GM12878 (cell line): ENCODE data around the gene UBA7. TPM values are rescaled to one million over a fixed set of nuclear protein-coding genes. Genes with fewer than 3 reads are reported as not detected.

ENCODE experiments used
- ATAC-seq: fragments of 200-7000 bp; cut with Tn5 transposase; 3 replicates; pipeline ENCODE4 v1.9.1; 2020; ENCODE audit warnings: mild to moderate bottlenecking, moderate library complexity
- BruUV-seq: library from RNA; stranded (reverse); fragments of 400-500 nt; replicated peaks from 2 replicates; lab custom pipeline; 2021; lab: Mats Ljungman, UMichigan
- CTCF ChIA-PET: fragments of 300-600 bp; sonication (Branson Sonifier 250); formaldehyde crosslinking; extraction: SDS; loops from one replicate; lab custom pipeline; 2021; ENCODE audit warnings: inconsistent platforms; lab: Yijun Ruan, JAX
- POLR2A ChIA-PET: fragments of 350-600 bp; formaldehyde crosslinking; extraction: SDS; loops from one replicate; lab custom pipeline; 2021; ENCODE audit warnings: inconsistent platforms; lab: Charles Lee
- RAD21 ChIA-PET: fragments of 300-600 bp; sonication (Branson Sonifier 250); formaldehyde crosslinking; loops from one replicate; lab custom pipeline; 2023; ENCODE audit warnings: antibody characterized with exemption; ENCODE audit not compliant: unreplicated experiment; lab: Charles Lee
- SMC1A ChIA-PET: fragments of 300-600 bp; sonication (Branson Sonifier 250); formaldehyde crosslinking; loops from one replicate; lab custom pipeline; 2023; ENCODE audit not compliant: unreplicated experiment, uncharacterized antibody; lab: Charles Lee
- DNase-seq: peaks from one replicate; pipeline ENCODE4 v3.0.0-alpha.2; 2011; ENCODE audit warnings: low read depth, low spot score
- FAIRE-seq: peaks from 3 replicates; lab custom pipeline; 2011; peaks lifted over from hg19 to GRCh38; lab: Jason Lieb, UNC
- H2AFZ ChIP-seq: 2 replicates; pipeline ENCODE4 v1.6.0; 2011; ENCODE audit warnings: low read depth, low read length, control low read depth; ENCODE audit not compliant: control insufficient read depth
- H3K27ac ChIP-seq: 2 replicates; pipeline ENCODE4 v1.5.1; 2011; ENCODE audit warnings: control low read depth; ENCODE audit not compliant: control insufficient read depth, insufficient read depth
- H3K27me3 ChIP-seq, 2 experiments: replicated peaks in 1 of 2; 2 replicates each; pipeline versions ENCODE4 v1.6.0 to v1.6.1; 2011; ENCODE audit warnings: low read length in 1 of 2; ENCODE audit not compliant: control insufficient read depth in 2 of 2, insufficient read depth in 2 of 2
- H3K36me3 ChIP-seq, 2 experiments: 2 replicates each; pipeline ENCODE4 v1.5.1; 2011; ENCODE audit warnings: low read length in 1 of 2; ENCODE audit not compliant: control insufficient read depth in 2 of 2, insufficient read depth in 2 of 2
- H3K4me1 ChIP-seq: 2 replicates; pipeline ENCODE4 v1.6.1; 2011; ENCODE audit warnings: mild to moderate bottlenecking, low read length, moderate library complexity, mixed read lengths; ENCODE audit not compliant: control insufficient read depth, insufficient read depth
- H3K4me2 ChIP-seq: 2 replicates; pipeline ENCODE4 v1.6.0; 2011; ENCODE audit warnings: control low read depth; ENCODE audit not compliant: control insufficient read depth, insufficient read depth
- H3K4me3 ChIP-seq: fragments of 200-600 bp; sonication (generic); 2 replicates; pipeline ENCODE4 v1.5.1; 2016
- H3K79me2 ChIP-seq: 2 replicates; pipeline ENCODE4 v1.6.0; 2011; ENCODE audit warnings: low read length; ENCODE audit not compliant: control insufficient read depth, insufficient read depth
- H3K9ac ChIP-seq: 2 replicates; pipeline ENCODE4 v1.8.0; 2011; ENCODE audit warnings: low read length, control low read depth, mixed read lengths; ENCODE audit not compliant: control insufficient read depth, insufficient read depth
- H3K9me3 ChIP-seq: replicated peaks from 3 replicates; pipeline ENCODE4 v1.5.1; 2011; ENCODE audit warnings: mild to moderate bottlenecking, low read length; ENCODE audit not compliant: control insufficient read depth, insufficient read depth
- H4K20me1 ChIP-seq: 2 replicates; pipeline ENCODE4 v1.6.0; 2011; ENCODE audit not compliant: control insufficient read depth, insufficient read depth
- ATF7 ChIP-seq: fragments of 450-650 bp; IDR thresholded peaks from 2 replicates; pipeline ENCODE4 v1.6.1; 2016; ENCODE audit warnings: low read depth, mild to moderate bottlenecking
- BMI1 ChIP-seq: fragments of 450-650 bp; IDR thresholded peaks from 2 replicates; pipeline ENCODE4 v1.6.1; 2016; ENCODE audit warnings: mild to moderate bottlenecking, moderate library complexity, borderline replicate concordance
- CHD1 ChIP-seq: IDR thresholded peaks from 2 replicates; pipeline ENCODE4 v1.6.1; 2012; ENCODE audit warnings: low read depth, low read length, improper control_type of control experiment
- CREB1 ChIP-seq: IDR thresholded peaks from 2 replicates; pipeline ENCODE4 v1.6.1; 2012; ENCODE audit warnings: low read depth, mild to moderate bottlenecking, inconsistent platforms
- FOS ChIP-seq: IDR thresholded peaks from 3 replicates; pipeline ENCODE4 v1.6.1; 2011; ENCODE audit warnings: borderline replicate concordance; ENCODE audit not compliant: insufficient read length; ENCODE audit errors: extremely low read depth
- FOXK2 ChIP-seq: fragments of 450-650 bp; IDR thresholded peaks from 2 replicates; pipeline ENCODE4 v1.6.1; 2017; ENCODE audit warnings: mild to moderate bottlenecking, moderate library complexity
- GATAD2B ChIP-seq: fragments of 450-650 bp; conservative IDR thresholded peaks from 2 replicates; pipeline ENCODE4 v1.6.1; 2017; ENCODE audit warnings: low read depth, mild to moderate bottlenecking, moderate library complexity
- MYC ChIP-seq: IDR thresholded peaks from 2 replicates; pipeline ENCODE4 v1.6.1; 2011; ENCODE audit warnings: mild to moderate bottlenecking, low read length, moderate library complexity, inconsistent platforms; ENCODE audit not compliant: insufficient read depth, insufficient replicate concordance, insufficient read length, severe bottlenecking
- NBN ChIP-seq: fragments of 450-650 bp; IDR thresholded peaks from 2 replicates; pipeline ENCODE4 v1.6.1; 2016
- NFXL1 ChIP-seq: fragments of 450-650 bp; IDR thresholded peaks from 2 replicates; pipeline ENCODE4 v1.6.1; 2017; ENCODE audit warnings: antibody characterized with exemption, mild to moderate bottlenecking, borderline replicate concordance
- PAX5 ChIP-seq: IDR thresholded peaks from 2 replicates; pipeline ENCODE4 v1.6.1; 2011; ENCODE audit warnings: low read depth, low read length, borderline replicate concordance
- PML ChIP-seq: IDR thresholded peaks from 2 replicates; pipeline ENCODE4 v1.6.1; 2012; ENCODE audit warnings: low read length, inconsistent platforms
- STAT3 ChIP-seq: IDR thresholded peaks from 2 replicates; pipeline ENCODE4 v1.6.1; 2011; ENCODE audit warnings: low read depth, low read length, improper control_type of control experiment
- TCF12 ChIP-seq: IDR thresholded peaks from 2 replicates; pipeline ENCODE4 v1.6.1; 2011; ENCODE audit warnings: low read depth, mild to moderate bottlenecking, low read length
- TCF3 ChIP-seq: IDR thresholded peaks from 2 replicates; pipeline ENCODE4 v1.6.1; 2012; ENCODE audit warnings: low read depth, mild to moderate bottlenecking, low read length, borderline replicate concordance; ENCODE audit not compliant: insufficient read depth
- TCF7 ChIP-seq: IDR thresholded peaks from 2 replicates; pipeline ENCODE4 v1.6.1; 2014; ENCODE audit warnings: antibody characterized with exemption, borderline replicate concordance
- ZNF207 ChIP-seq: fragments of 450-650 bp; IDR thresholded peaks from 2 replicates; pipeline ENCODE4 v1.6.1; 2014; ENCODE audit warnings: antibody characterized with exemption, mild to moderate bottlenecking, borderline replicate concordance
- WGBS: methylation state at CpG from one replicate; pipeline ENCODE4 v1.1.6; 2016; ENCODE audit warnings: low lambda C conversion rate; ENCODE audit not compliant: insufficient replicate concordance, insufficient coverage; ENCODE audit errors: missing lambda C conversion rate; 5-methylcytosine and 5-hydroxymethylcytosine counted together
- in situ Hi-C: fragments of 300-500 bp; cut with MboI; formaldehyde crosslinking; loops from 9 replicates; pipeline ENCODE4 v1.14.3; 2018; ENCODE audit warnings: mixed read lengths
- intact Hi-C: fragments of 100-400 bp; cut with micrococcal nuclease; formaldehyde crosslinking; loops from one replicate; pipeline ENCODE4 v1.14.2; 2022; ENCODE audit not compliant: unreplicated experiment
- polyA plus RNA-seq, 11 experiments: library from polyadenylated mRNA; depleted of rRNA in 4 of 11; unstranded in 6 of 11; stranded (reverse) in 5 of 11; fragments of >200 nt; fragmentation: Nextera tagmentation in 4 of 11; fragmentation: Illumina TruSeq in 1 of 11; extraction: Ambion mirVana in 4 of 11; extraction: Trizol in 1 of 11; gene quantifications; 1 replicate in 1 of 11; 2 replicates in 10 of 11; pipeline versions ENCODE4 v1.2.1 to v1.2.3, GENCODE V29; 2011 to 2016; ENCODE audit warnings: inconsistent platforms in 2 of 11, missing spikeins in 2 of 11, low read depth in 1 of 11
- total RNA-seq, 4 experiments: library from RNA; depleted of rRNA in 3 of 4; stranded (reverse); fragments of >200 nt in 3 of 4; fragmentation: Illumina TruSeq in 1 of 4; extraction: Trizol in 1 of 4; gene quantifications; 2 replicates each; pipeline versions ENCODE4 v1.2.1 to v1.2.3, GENCODE V29; 2013 to 2021
- TF ChIP-seq, protein P1 (sequence below): fragments of 450-650 bp; formaldehyde crosslinking; IDR thresholded peaks from 2 replicates; pipeline ENCODE4 v1.4.0; 2020; ENCODE audit warnings: mild to moderate bottlenecking, moderate library complexity

The UBA7 gene
- total and polyA plus RNA-seq, 10 of the 15 experiments (the other 5 are each of a cell fraction or from before 2014, with no cell fraction given), result 11.8 to 116 (median 46.7) TPM

DNA sequence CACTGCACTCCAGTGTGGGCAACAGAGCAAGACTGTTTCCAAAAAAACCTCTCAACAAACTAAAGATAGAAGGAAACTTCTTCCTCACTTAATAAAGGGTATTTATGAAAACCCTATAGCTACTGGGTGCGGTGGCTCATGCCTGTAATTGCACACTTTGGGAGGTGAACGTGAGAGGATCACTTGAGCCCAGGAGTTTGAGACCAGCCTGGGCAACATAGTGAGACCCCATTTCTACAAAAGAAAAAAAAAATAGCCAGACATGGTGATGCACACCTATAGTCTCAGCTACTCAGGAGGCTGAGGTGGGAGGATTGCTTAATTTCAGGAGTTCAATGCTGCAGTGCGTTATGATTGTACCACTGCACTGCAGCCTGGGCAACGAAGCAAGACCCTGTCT lies 49.8 kb downstream of the UBA7 start:
- ChIA-PET CTCF (interaction anchor here (0.6 kb wide), 1 partner anchor 10 kb away, joined by 4 read pairs; no protein-coding TSS in a partner anchor), POLR2A (no interaction called here), SMC1A (no interaction called here), RAD21 (no interaction called here)
- no peaks in the 10 kb centered on the region for H3K27me3 ChIP-seq
- in situ Hi-C loops (no loop called here), intact Hi-C loops (no loop called here)
- no peak overlapping the region for H3K27ac ChIP-seq
- no peak for TF ChIP-seq BMI1
- TF ChIP-seq TCF12, result no peak
- TF ChIP-seq FOS, result no peak
- TF ChIP-seq TCF3, result no peak
- no peak for TF ChIP-seq ZNF207
- no peak for TF ChIP-seq CREB1
- no peak for TF ChIP-seq TCF7
- TF ChIP-seq PAX5, result no peak
- no peak for TF ChIP-seq NBN
- no peak for TF ChIP-seq CHD1
- no peak for TF ChIP-seq NFXL1
- no peak for TF ChIP-seq ATF7
- TF ChIP-seq GATAD2B, result no peak
- TF ChIP-seq, protein P1, sequence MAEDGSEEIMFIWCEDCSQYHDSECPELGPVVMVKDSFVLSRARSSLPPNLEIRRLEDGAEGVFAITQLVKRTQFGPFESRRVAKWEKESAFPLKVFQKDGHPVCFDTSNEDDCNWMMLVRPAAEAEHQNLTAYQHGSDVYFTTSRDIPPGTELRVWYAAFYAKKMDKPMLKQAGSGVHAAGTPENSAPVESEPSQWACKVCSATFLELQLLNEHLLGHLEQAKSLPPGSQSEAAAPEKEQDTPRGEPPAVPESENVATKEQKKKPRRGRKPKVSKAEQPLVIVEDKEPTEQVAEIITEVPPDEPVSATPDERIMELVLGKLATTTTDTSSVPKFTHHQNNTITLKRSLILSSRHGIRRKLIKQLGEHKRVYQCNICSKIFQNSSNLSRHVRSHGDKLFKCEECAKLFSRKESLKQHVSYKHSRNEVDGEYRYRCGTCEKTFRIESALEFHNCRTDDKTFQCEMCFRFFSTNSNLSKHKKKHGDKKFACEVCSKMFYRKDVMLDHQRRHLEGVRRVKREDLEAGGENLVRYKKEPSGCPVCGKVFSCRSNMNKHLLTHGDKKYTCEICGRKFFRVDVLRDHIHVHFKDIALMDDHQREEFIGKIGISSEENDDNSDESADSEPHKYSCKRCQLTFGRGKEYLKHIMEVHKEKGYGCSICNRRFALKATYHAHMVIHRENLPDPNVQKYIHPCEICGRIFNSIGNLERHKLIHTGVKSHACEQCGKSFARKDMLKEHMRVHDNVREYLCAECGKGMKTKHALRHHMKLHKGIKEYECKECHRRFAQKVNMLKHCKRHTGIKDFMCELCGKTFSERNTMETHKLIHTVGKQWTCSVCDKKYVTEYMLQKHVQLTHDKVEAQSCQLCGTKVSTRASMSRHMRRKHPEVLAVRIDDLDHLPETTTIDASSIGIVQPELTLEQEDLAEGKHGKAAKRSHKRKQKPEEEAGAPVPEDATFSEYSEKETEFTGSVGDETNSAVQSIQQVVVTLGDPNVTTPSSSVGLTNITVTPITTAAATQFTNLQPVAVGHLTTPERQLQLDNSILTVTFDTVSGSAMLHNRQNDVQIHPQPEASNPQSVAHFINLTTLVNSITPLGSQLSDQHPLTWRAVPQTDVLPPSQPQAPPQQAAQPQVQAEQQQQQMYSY (CRISPR knock-in tag), result no peak
- no peak for TF ChIP-seq STAT3
- no peak for TF ChIP-seq FOXK2
- no peak for TF ChIP-seq PML
- TF ChIP-seq MYC, result no peak
- ATAC-seq, result no peak
- no peak overlapping the region for H3K9ac ChIP-seq
- BruUV-seq, result no TSS peak
- no peak overlapping the region for H3K4me2 ChIP-seq
- no peak for DNase-seq
- WGBS, result 96% methylated on average over 4 of the region's 4 CpGs
- H3K79me2 ChIP-seq, result peaks cover 5% of the 10 kb centered on the region
- H2AFZ ChIP-seq, result no peak overlapping the region
- H3K9me3 ChIP-seq, result no peaks in the 10 kb centered on the region
- H4K20me1 ChIP-seq, result no peaks in the 10 kb centered on the region; the same call in 1 of the 2 replicates
- H3K4me1 ChIP-seq, result no peaks in the 10 kb centered on the region
- FAIRE-seq, result no peak
- H3K36me3 ChIP-seq, result no peaks in the 10 kb centered on the region; a peak in 1 of 4 replicates
- no peak overlapping the region for H3K4me3 ChIP-seq
